Naive thymus-derived CD4-positive, alpha-beta T cell (primary cell): Measurements from ENCODE around the gene NAV3. TPM values are rescaled to one million over a fixed set of nuclear protein-coding genes. Genes with fewer than 3 reads are reported as not detected.

ENCODE experiments used
- ATAC-seq: fragments of 150-1000 bp; cut with Tn5 transposase; 2 replicates; pipeline ENCODE4 v1.10.0; 2021; ENCODE audit warnings: mild to moderate bottlenecking, moderate library complexity
- CTCF ChIA-PET: fragments of 350-600 bp; sonication (Branson Sonifier 250); formaldehyde crosslinking; loops from one replicate; lab custom pipeline; 2021; ENCODE audit warnings: antibody characterized with exemption; lab: Charles Lee
- POLR2A ChIA-PET: fragments of 350-600 bp; sonication (Branson Sonifier 250); formaldehyde crosslinking; loops from one replicate; lab custom pipeline; 2021; ENCODE audit warnings: antibody characterized with exemption, inconsistent platforms; lab: Charles Lee
- DNase-seq, 9 donors: peaks; one replicate each; pipeline versions ENCODE4 v3.0.0 to v3.0.0-alpha.2; 2020 to 2022; ENCODE audit warnings: mixed read lengths in 1 of 9
- H3K27ac ChIP-seq: one replicate; pipeline ENCODE4 v1.7.0; 2013; ENCODE audit warnings: mild to moderate bottlenecking, low read depth, low read length, moderate library complexity
- H3K27me3 ChIP-seq, 2 donors: one replicate each; pipeline ENCODE4 v1.7.0; 2013; ENCODE audit warnings: low read length in 2 of 2, mild to moderate bottlenecking in 2 of 2, moderate library complexity in 2 of 2; ENCODE audit not compliant: control insufficient read depth in 2 of 2, insufficient read depth in 2 of 2
- H3K36me3 ChIP-seq, 3 experiments: 1 replicate in 2 of 3; 2 replicates in 1 of 3; pipeline ENCODE4 v1.7.0; 2013; ENCODE audit warnings: low read length in 3 of 3, mild to moderate bottlenecking in 3 of 3, moderate library complexity in 1 of 3; ENCODE audit not compliant: insufficient read depth in 3 of 3, control insufficient read depth in 2 of 3
- H3K4me1 ChIP-seq, 2 donors: one replicate each; pipeline ENCODE4 v1.7.0; 2013; ENCODE audit warnings: low read length in 2 of 2, mild to moderate bottlenecking in 2 of 2, moderate library complexity in 1 of 2; ENCODE audit not compliant: control insufficient read depth in 2 of 2, insufficient read depth in 2 of 2
- H3K4me3 ChIP-seq: 2 replicates; pipeline ENCODE4 v1.7.0; 2013; ENCODE audit warnings: mild to moderate bottlenecking, low read length
- H3K9me3 ChIP-seq, 3 experiments: 1 replicate in 2 of 3; 2 replicates in 1 of 3; pipeline ENCODE4 v1.7.0; 2013; ENCODE audit warnings: low read length in 3 of 3; ENCODE audit not compliant: control insufficient read depth in 2 of 3
- H3K27ac Mint-ChIP-seq, 9 donors: one replicate each; pipeline ENCODE4 v1.8.0; 2020 to 2022; ENCODE audit warnings: mixed read lengths in 9 of 9, mild to moderate bottlenecking in 8 of 9, moderate library complexity in 5 of 9, inconsistent platforms in 2 of 9
- H3K27me3 Mint-ChIP-seq, 5 donors: one replicate each; pipeline ENCODE4 v1.8.0; 2021 to 2022; ENCODE audit warnings: mixed read lengths in 5 of 5, mild to moderate bottlenecking in 1 of 5
- H3K36me3 Mint-ChIP-seq, 5 donors: one replicate each; pipeline ENCODE4 v1.8.0; 2020 to 2022; ENCODE audit warnings: mixed read lengths in 5 of 5, mild to moderate bottlenecking in 3 of 5, inconsistent platforms in 1 of 5
- H3K4me1 Mint-ChIP-seq, 7 donors: one replicate each; pipeline ENCODE4 v1.8.0; 2020 to 2022; ENCODE audit warnings: mixed read lengths in 7 of 7, mild to moderate bottlenecking in 3 of 7, inconsistent platforms in 1 of 7
- H3K4me3 Mint-ChIP-seq, 10 donors: one replicate each; pipeline ENCODE4 v1.8.0; 2020 to 2022; ENCODE audit warnings: mild to moderate bottlenecking in 10 of 10, mixed read lengths in 10 of 10, moderate library complexity in 6 of 10, inconsistent platforms in 2 of 10
- H3K9me3 Mint-ChIP-seq, 11 donors: one replicate each; pipeline ENCODE4 v1.8.0; 2020 to 2022; ENCODE audit warnings: mixed read lengths in 11 of 11, mild to moderate bottlenecking in 4 of 11, inconsistent platforms in 1 of 11, moderate library complexity in 1 of 11
- intact Hi-C, 2 donors: fragments of 100-400 bp; cut with micrococcal nuclease; formaldehyde crosslinking; loops; one replicate each; pipeline ENCODE4 v1.15.1; 2023
- polyA plus RNA-seq, 2 donors: library from polyadenylated mRNA; unstranded; fragments of 300-500 nt; fragmentation: Illumina TruSeq; gene quantifications; one replicate each; pipeline ENCODE4 v1.2.3, GENCODE V29; 2021
- total RNA-seq, 6 experiments: library from RNA in 5 of 6; stranded (reverse) in 5 of 6; gene quantifications; 1 replicate in 5 of 6; 2 replicates in 1 of 6; pipeline ENCODE4 v1.2.3 and lab custom pipeline; 2021 to 2026

The NAV3 gene
- total and polyA plus RNA-seq, 7 experiments from 2014 or later: not detected

GRCh38 chr12:78062786-78063185 lies 232.1 kb downstream of the NAV3 start:
- no peaks in the 10 kb centered on the region for H3K27me3 Mint-ChIP-seq
- no peak overlapping the region for H3K27ac ChIP-seq
- H3K4me3 ChIP-seq: no peak overlapping the region
- ATAC-seq (no peak), DNase-seq (no peak)
- H3K27ac Mint-ChIP-seq: no peak overlapping the region
- intact Hi-C loops: no loop called here
- no peaks in the 10 kb centered on the region for H3K4me1 Mint-ChIP-seq
- H3K4me3 Mint-ChIP-seq: no peak overlapping the region
- ChIA-PET POLR2A (no interaction called here), CTCF (no interaction called here)
- no peaks in the 10 kb centered on the region for H3K36me3 Mint-ChIP-seq
- H3K9me3 ChIP-seq: no peaks in the 10 kb centered on the region
- no peaks in the 10 kb centered on the region for H3K36me3 ChIP-seq
- H3K4me1 ChIP-seq: no peaks in the 10 kb centered on the region
- H3K9me3 Mint-ChIP-seq: peaks cover 0 to 15% (median 0%) of the 10 kb centered on the region in 11 donors
- no peaks in the 10 kb centered on the region for H3K27me3 ChIP-seq

- no peaks in the 10 kb centered on the region for H3K4me1 ChIP-seq
- H3K4me3 Mint-ChIP-seq: no peak overlapping the region
- no peak overlapping the region for H3K27ac ChIP-seq
- no peaks in the 10 kb centered on the region for H3K4me1 Mint-ChIP-seq
- intact Hi-C loops: no loop called here
- DNase-seq: no peak
- no peaks in the 10 kb centered on the region for H3K27me3 Mint-ChIP-seq
- H3K9me3 Mint-ChIP-seq: peaks cover 0 to 7% (median 1%) of the 10 kb centered on the region in 11 donors
- no peaks in the 10 kb centered on the region for H3K9me3 ChIP-seq
- POLR2A ChIA-PET: no interaction called here
- no peak overlapping the region for H3K4me3 ChIP-seq
- no peak overlapping the region for H3K27ac Mint-ChIP-seq
- no peaks in the 10 kb centered on the region for H3K27me3 ChIP-seq
- H3K36me3 ChIP-seq: no peaks in the 10 kb centered on the region
- CTCF ChIA-PET: no interaction called here
- no peak for ATAC-seq
- no peaks in the 10 kb centered on the region for H3K36me3 Mint-ChIP-seq
Observed at GRCh38 chr12:78081590-78082314, 251.1 kb downstream of the NAV3 start.

GRCh38 chr12:78085542-78086182 lies 255.0 kb downstream of the NAV3 start:
- H3K27me3 ChIP-seq: no peaks in the 10 kb centered on the region
- Mint-ChIP-seq H3K4me3 (no peak overlapping the region), H3K4me1 (no peaks in the 10 kb centered on the region), H3K36me3 (no peaks in the 10 kb centered on the region), H3K9me3 (peaks cover 0 to 7% (median 0%) of the 10 kb centered on the region in 11 donors), H3K27me3 (no peaks in the 10 kb centered on the region), H3K27ac (no peak overlapping the region)
- no peak for DNase-seq
- H3K27ac ChIP-seq: no peak overlapping the region
- H3K36me3 ChIP-seq: no peaks in the 10 kb centered on the region
- ChIA-PET POLR2A (no interaction called here), CTCF (no interaction called here)
- intact Hi-C loops: no loop called here
- H3K9me3 ChIP-seq: peaks cover 0 to 5% (median 0%) of the 10 kb centered on the region in 3 experiments
- no peak overlapping the region for H3K4me3 ChIP-seq
- H3K4me1 ChIP-seq: no peaks in the 10 kb centered on the region
- ATAC-seq: no peak

- no peaks in the 10 kb centered on the region for H3K36me3 Mint-ChIP-seq
- no peaks in the 10 kb centered on the region for H3K27me3 Mint-ChIP-seq
- H3K4me3 Mint-ChIP-seq: no peak overlapping the region
- H3K4me1 ChIP-seq: no peaks in the 10 kb centered on the region
- H3K27ac ChIP-seq: no peak overlapping the region
- H3K36me3 ChIP-seq: no peaks in the 10 kb centered on the region
- H3K27ac Mint-ChIP-seq: no peak overlapping the region
- POLR2A ChIA-PET: no interaction called here
- no peaks in the 10 kb centered on the region for H3K27me3 ChIP-seq
- ATAC-seq: no peak
- H3K9me3 Mint-ChIP-seq: peaks cover 0 to 5% (median 0%) of the 10 kb centered on the region in 11 donors
- H3K4me1 Mint-ChIP-seq: no peaks in the 10 kb centered on the region
- peaks cover 0 to 5% (median 0%) of the 10 kb centered on the region in 3 experiments for H3K9me3 ChIP-seq
- intact Hi-C loops: no loop called here
- DNase-seq: no peak
- no peak overlapping the region for H3K4me3 ChIP-seq
- CTCF ChIA-PET: no interaction called here
Observed at GRCh38 chr12:78086553-78087362, 256.1 kb downstream of the NAV3 start.

- Mint-ChIP-seq H3K27me3 (no peaks in the 10 kb centered on the region), H3K4me3 (no peak overlapping the region), H3K36me3 (no peaks in the 10 kb centered on the region), H3K9me3 (peaks cover 0 to 9% (median 0%) of the 10 kb centered on the region in 11 donors), H3K4me1 (no peaks in the 10 kb centered on the region), H3K27ac (no peak overlapping the region)
- no peaks in the 10 kb centered on the region for H3K27me3 ChIP-seq
- no peaks in the 10 kb centered on the region for H3K36me3 ChIP-seq
- ChIA-PET CTCF (no interaction called here), POLR2A (no interaction called here)
- intact Hi-C loops: no loop called here
- DNase-seq (no peak), ATAC-seq (no peak)
- no peak overlapping the region for H3K27ac ChIP-seq
- H3K4me3 ChIP-seq: no peak overlapping the region
- H3K4me1 ChIP-seq: no peaks in the 10 kb centered on the region
- peaks cover 0 to 5% (median 0%) of the 10 kb centered on the region in 3 experiments for H3K9me3 ChIP-seq
Observed at GRCh38 chr12:78087363-78087675, 256.6 kb downstream of the NAV3 start.

GRCh38 chr12:78088391-78088832 lies 257.7 kb downstream of the NAV3 start:
- H3K9me3 ChIP-seq: peaks cover 0 to 5% (median 0%) of the 10 kb centered on the region in 3 experiments
- POLR2A ChIA-PET: no interaction called here
- no peaks in the 10 kb centered on the region for H3K4me1 ChIP-seq
- H3K9me3 Mint-ChIP-seq: peaks cover 0 to 9% (median 0%) of the 10 kb centered on the region in 11 donors
- no peaks in the 10 kb centered on the region for H3K36me3 Mint-ChIP-seq
- no peaks in the 10 kb centered on the region for H3K27me3 ChIP-seq
- no peak overlapping the region for H3K27ac Mint-ChIP-seq
- H3K4me3 Mint-ChIP-seq: no peak overlapping the region
- no peak for DNase-seq
- H3K27ac ChIP-seq: no peak overlapping the region
- no peaks in the 10 kb centered on the region for H3K4me1 Mint-ChIP-seq
- CTCF ChIA-PET: no interaction called here
- H3K27me3 Mint-ChIP-seq: no peaks in the 10 kb centered on the region
- intact Hi-C loops: no loop called here
- ATAC-seq: no peak
- no peak overlapping the region for H3K4me3 ChIP-seq
- no peaks in the 10 kb centered on the region for H3K36me3 ChIP-seq
